Bone marrow (tissue), 2 donors: ENCODE results near the gene KNDC1.

ENCODE experiments used
- DNase-seq, 2 donors: peaks; one replicate each; lab custom pipeline; 2025; lab: John Stamatoyannopoulos, UW

KNDC1 gene

DNA sequence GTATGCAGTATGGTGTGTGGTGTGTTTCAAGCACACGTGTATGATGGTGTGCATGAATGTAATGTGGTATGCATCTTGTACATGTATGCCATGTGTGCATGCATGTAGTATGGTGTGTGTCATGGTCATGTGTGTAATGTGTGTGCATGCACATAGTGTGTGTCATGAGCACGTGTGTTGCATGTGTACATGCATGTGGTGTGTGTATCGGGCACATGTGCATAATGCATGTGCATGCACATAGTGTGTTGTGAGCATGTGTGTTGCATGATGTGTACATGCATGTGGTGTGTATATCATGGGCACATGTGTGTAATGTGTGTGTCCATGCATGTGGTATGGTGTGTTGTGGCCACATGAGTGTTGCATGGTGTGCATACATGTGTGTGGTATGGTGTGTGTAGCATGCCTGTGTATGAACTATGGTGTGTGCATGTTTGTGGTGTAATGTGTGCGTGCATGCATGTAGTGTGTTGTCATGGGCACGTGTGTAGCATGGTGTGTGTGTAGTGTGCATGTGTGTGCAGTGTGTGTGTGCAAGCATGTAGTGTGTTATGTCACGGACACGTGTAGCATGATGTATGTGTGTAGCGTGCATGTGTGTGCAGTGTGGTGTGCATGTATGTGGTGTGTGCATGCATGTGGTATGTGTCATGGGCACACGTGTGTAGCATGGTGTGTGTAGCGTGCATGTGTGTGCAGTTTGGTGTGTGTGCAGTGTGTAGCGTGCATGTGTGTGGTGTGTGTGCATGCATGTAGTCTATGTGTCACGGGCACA is 17.6 kb downstream of the KNDC1 start:
- DNase-seq: no peak

DNA sequence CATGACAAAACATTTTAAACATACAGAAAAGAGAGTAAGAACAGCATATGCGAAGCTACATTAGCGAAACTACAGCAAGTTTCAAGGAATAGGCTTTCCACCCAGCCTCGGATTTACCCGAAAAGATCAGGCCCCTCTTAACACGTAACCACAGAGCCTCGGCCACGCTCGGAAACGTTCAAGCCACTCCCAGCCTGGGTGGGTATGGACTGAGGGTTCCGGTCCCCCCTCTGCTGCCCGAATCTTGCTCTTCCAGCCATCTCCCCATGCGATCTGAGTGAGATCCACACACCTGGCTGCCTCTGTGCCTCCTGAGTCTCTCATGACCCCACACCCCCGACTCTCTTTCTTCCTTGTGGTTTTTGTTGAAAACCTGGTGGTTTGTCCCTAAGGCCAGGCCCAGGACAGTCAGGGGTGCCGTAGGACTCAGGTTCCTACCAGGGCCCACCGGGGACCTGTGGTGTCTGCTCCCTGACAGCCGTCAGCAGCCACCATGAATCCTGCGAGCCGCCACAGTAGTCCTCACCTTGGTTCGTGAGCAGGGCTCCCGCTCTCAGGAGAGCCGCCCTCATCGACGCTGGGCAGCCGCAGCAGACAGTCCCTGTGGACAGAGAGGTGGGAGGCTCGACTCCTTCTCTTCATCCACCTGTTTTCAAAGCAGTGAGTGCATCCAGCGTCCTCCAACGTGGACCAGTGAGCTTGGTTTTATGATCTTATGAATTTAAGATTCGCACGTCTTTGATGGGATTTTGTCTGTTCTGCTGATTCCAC is 18.5 kb downstream of the KNDC1 start:
- DNase-seq: no peak

DNA sequence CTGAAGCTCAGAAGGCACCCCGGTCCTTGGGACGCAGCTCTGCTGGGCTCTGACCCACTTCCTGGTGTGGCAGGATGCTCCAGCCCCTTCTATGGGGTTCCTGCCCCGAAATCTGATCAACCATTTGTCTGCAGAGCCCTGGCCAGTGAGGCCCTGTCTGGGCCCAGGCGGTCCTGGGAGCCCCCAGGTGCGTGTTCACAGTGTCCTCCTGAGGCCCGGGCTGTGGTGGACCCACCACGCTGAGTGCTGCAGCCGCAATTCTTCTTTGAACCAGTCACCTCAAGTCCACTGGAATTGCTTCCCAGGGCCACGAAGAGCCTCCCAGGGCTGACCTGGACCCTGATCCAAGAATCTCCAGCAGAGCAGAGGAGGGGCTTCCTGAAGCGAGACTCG is 19.1 kb downstream of the KNDC1 start:
- no peak for DNase-seq

DNA sequence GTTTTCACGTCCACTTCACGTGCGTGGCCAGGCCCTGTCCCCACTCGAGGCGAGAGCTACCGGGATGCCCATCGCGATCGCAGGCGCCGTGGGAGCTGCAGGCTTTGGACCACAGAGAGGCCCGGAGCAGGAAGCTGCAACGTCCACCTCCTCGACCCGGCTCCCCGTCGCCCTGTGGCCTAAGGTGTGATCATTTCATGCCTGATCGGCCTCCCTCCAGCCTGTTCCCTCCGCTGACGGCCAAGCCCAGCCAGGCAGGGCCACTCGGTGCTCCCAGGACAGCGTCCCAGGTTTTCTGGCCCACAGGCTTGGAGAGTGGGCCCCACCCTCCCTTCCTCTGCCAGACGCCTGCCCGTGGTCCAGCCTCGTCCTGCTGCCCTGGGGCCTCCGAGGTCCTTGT is 19.6 kb downstream of the KNDC1 start:
- DNase-seq: no peak

DNA sequence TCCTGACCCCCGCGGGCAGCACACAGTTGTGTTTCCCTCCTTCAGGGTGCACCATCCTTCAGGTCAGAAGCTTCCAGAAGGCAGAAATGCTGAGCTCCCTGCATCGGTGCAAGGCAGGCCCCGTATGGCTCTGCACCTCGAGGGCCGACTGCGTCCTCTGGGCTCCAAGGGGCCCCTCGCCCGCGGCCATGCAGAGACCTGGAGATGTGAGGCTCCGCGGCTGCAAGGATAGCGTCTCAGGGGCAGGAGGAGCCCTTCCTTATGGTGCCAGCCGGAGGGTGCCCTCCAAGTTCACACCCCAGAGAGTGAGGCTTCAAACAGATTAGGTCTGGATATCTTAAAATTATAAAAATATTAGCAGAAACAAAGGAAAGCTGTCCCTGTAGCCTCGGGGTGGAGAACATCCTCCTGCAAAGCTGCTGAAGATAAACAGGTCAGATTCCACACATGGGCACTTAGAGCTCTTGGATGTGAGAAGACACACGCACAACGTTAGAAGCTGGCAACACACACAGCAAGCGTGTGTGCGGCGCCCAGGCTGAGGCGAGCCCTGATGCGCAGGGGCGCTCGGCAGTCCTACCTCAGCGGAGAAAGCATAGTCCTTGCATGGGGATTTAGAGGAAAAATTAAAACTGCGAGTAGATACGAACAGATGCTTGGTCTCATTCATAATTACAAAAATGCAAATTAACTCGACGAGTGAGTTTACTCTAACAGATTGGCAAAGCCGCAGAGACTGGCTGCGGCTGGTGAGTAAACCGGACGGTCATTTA is 20.4 kb downstream of the KNDC1 start:
- DNase-seq: no peak

DNA sequence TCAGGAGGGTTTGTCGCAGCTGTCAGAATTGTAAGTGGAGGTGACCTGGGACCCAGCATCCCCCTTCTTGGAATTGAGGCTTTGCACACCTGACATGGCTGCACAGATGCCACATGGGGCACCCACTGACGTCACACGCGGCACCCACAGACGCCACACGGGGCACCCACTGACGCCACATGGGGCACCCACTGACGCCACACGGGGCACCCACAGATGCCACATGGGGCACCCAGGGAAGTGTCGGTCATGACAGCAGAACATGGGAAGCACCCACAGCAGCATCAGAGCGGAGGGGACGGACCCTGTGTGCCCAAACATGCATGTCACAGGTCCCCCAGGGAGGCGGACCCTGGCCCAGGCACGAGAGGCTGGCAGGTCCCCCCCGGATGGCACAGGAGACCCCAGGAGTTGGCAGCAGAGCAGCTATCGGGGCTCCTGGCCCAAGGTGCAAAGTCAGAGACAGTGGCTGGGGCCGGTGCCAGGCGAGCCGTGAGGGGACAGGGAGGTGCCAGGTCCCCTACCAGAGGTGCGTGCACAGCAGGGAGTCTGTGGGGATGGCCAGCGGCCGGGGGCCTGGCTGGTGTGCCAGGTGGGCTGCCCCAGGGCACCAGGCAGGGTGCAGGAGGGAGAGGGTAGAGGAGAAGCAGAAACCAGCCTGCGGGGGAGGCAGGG is 21.1 kb downstream of the KNDC1 start:
- no peak for DNase-seq

DNA sequence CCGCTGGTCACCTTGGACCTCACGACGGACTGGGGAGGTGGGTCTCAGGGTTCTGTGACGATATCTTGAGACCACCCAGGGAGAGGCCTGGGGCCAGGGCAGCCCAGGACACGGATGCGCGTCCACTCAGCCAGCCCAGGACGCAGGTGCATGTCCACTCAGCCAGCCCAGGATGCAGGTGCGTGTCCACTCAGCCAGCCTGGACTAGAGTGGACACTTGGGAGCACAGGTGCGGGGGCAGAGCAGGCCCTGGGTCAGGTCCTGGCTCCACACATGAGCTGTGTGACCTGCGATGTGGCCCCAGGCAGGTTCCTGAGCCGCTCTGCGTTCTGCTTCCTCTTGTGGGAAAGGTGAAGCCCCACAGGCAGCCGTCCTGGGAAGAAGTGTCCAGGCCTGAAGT is 22.2 kb downstream of the KNDC1 start:
- no peak for DNase-seq

DNA sequence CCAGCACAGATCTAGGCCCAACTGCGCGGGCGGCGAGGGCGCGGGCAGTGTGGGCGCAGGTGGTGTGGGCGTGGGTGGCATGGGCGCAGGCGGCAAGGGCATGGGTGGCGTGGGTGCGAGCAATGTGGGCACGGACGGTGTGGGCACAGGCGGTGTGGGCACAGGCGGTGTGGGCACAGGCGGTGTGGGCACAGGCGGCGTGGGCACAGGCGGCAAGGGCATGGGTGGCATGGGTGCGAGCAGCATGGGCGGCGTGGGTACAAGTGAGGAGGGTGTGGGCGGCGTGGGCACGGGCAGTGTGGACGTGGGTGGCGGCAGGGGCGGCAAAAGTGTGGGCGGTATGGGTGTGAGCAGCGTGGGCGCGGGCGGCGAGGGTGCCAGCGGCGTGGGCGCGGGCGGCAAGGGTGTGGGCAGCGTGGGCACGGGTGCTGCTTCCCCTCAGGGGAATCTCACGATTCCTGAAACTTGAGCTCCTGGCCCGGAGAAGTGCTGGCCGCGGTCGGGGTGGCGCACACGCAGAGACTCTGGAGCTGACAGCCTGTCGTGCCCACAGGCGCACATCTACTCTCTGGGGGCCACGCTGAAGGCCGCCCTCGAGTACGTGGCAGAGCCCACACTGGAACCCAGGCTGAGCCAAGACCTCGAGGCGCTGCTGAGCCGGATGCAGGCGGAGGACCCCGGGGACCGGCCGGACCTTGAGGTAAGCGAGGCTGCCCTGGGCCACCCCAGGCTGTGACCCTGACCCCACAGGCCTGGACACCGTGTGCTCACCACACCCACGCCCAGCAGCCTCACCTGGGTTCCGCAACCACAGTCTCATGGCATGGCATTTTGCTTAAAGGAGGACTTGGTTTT is 23.0 kb downstream of the KNDC1 start:
- DNase-seq: no peak

DNA sequence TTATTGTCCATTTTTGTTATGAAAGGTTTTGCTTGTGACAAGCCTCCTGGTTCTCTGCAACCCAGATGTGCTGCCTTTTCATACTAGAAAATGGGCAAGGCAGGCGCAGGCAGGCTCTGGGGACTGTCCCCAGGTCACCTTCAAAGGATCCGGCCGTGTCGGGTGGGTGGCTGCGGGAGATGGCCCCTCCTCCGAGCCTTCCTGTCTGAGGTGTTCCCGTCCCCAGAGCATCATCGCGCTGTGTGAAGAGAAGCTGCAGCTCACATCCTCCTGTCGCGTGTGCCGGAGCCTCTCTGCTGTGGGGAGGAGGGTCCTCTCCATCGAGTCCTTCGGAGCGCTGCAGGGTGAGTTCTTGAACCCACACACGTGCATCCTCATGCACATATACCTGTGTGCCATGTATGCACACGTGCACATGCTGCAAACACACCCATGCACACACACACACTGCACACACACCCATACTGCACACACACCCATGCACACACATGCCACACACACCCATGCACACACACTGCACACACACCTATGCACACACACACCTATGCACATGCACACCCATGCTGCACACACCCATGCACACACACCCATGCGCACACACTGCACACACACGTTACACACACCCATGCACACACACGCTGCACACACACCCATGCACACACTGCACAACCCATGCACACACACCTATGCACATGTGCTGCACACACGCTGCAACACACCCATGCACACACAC is 23.8 kb downstream of the KNDC1 start:
- DNase-seq: no peak

DNA sequence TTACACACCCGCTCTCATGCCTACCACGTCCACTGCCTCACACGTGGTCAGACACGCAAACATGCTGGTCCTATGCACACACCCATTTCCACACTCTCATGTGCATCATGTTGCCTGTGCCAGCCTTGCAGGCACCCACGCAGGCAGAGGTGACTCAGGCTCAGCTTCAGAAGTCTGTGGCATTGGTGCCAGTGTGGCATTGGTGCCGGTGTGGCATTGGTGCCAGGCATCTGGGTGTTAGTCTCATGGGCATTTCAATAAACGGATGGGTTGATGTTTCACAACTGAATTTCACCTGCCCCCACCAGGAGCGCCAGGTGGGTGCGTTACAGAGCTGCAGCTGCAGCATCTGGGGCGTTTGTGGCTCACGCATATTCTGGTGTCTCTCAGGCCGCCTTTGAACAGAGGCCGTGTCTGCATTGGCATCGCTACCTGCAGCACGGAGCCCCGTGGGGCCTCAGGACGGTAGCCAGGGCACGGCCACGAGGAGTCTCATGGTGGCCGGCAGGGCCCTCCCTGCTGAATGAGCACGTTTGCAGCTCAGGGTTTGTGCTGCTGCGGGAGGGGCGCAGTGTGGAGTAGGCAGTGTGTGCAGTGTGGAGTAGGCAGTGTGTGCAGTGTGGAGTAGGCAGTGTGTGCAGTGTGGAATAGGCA is 24.7 kb downstream of the KNDC1 start:
- no peak for DNase-seq

DNA sequence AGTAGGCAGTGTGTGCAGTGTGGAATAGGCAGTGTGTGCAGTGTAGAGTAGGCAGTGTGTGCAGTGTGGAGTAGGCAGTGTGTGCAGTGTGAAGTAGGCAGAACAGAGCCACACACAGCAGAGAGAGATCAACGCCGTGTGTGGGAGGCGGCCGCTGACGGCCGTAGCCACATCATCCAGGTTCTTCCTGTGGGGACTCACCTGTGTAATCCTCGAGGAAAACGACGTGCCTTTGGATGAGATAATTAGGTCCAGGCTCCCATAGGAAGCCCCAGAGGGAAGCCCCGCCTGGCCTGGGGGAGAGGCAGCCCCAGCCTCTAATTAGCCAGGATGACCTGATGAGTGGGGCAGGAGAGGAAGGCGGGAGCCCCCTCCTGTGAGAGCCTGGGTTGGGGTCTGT is 25.4 kb downstream of the KNDC1 start:
- no peak for DNase-seq

DNA sequence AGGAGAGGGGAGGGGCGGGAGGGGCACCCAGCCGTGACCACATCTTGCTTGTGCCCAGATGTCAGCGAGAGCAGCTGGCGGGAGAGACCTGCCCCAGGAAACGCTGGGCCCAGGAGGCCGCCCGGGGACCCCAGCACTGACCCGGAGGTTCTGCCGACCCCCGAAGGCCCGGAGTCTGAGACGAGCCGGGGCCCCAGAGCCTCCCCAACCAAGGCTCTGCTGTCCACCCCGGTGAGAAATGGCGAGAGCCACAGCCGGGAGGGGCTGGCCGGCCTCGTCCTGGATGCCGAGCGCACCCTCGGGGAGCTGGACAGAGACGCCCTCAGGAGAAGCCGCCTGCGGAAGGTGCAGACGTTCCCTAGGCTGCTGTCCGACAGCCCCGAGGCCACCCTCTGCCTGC is 25.9 kb downstream of the KNDC1 start:
- DNase-seq: no peak

DNA sequence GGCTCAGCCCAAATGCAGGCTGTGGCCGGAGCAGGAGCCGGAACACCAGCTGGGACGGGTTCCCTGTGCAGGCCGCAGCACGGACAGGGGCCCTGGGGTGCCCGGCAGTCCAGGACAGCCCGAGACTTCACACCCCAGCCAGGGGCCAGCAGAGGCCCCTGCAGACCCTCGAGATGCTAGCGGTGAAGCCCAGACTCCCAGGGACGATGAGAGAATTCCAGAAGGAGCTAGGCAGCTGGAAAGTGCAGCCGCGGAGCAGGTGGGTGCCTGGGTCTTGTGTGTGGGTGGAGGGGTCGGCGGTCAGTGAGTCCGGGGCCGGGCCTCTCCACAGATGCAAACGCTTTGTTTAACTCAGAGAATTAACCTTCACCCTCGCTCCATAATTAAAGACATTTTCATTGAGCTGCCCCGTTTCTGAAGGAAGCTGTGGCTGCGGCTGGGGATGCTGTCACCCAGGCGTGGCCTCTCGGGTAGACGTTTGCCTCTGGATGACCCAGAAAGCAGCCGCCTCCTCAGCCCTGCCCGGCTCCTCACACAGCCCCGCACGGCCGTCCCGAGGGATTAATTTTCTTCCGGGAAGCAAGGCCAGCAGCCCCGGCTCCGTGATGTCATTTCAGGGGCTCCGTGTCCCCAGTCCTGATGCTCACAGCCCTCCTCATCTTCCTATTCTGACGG is 26.5 kb downstream of the KNDC1 start:
- DNase-seq: no peak

DNA sequence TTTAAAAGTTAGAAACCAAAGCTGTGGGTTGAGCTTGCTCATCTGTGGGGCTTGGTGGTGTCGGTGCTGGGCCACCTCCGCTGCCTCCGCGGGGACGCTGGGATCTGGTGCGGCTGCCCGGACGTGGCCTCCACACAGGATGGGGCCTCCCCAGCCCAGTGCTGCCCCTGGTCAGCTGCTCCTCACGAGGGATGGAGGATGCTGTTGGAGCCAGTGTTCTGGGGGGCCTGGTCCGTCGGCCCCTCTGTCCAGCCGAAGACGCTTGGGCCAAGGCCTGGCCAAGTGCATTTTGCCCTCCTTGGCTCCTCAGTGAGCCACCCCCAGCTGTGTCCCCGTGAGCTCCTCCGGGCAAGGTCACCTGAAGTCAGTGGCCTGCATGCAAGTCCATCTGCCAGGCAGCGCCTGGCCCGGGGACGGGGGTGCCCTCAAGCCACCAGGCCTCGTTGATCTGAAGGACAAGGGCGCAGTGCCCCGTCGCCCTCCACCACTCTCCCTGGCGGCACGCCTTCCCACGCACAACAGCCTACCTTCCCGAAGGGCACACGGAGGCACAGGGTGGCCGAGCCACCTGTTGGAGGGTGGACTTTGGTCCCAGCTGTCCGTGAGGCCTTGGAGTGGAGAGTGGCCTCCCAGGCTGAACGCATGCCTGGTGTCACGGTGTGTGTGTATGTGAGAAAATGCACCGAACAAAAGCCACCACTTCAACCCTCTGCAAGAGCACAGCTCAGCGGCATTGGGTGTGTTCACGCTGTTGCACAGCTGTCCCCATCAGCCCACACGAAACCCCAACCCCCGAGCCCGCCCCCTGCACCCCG is 27.3 kb downstream of the KNDC1 start:
- no peak for DNase-seq

DNA sequence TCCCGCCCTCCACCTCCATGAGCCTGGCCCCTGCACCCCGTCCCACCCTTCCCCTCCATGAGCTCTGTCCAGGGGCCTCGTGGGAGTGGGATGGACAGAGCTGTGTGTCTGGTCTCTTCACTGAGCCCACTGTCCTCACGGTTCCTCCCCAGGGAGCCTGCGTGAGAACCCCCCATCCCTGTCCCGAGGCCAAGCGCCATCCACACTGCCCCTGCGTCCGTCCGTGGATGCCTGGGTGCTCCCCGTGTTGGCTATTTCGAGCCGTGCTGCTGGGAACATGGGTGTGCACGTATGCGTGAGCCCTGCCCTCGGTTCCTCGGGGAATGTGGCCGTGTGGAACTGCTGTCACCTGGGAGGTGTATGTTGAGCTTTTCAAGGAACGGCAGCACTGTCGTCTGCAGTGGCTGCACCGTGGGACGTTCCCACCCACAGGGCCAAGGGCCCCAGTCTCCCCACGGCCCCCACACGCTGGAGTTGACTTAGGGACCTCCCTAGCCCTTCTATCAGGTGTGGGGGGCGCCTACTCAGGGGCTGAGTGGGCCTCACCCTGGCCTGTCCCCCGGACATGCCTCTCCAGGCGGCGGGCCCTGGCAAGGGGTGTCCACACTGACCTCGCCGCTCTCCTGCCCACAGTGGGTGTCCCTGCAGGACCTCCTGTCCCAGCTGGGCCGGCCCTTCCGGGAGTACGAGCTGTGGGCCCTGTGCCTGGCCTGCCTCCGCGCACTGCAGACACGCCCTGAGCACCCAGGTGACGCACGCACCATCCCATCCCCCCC is 28.1 kb downstream of the KNDC1 start:
- DNase-seq: no peak

DNA sequence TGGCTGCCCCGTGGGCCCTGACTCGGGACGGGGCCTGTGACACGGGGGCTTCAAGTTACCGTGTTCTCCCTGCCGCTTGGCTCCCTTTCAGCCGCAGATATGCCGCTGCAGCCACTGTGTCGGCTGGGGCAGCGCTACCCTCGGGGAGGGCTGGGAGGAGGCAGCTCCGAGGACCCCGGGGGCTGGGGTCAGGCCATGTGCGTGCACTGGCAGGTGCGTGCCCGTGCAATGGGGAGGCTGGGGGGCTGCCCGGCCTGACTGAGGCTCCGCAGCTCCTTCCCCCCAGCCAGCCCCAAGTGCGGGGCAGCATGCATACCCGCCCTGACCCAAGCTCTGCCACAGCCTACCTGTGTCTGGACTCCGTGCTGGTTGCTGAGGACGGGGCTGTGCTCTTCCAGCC is 29.2 kb downstream of the KNDC1 start:
- DNase-seq: no peak

DNA sequence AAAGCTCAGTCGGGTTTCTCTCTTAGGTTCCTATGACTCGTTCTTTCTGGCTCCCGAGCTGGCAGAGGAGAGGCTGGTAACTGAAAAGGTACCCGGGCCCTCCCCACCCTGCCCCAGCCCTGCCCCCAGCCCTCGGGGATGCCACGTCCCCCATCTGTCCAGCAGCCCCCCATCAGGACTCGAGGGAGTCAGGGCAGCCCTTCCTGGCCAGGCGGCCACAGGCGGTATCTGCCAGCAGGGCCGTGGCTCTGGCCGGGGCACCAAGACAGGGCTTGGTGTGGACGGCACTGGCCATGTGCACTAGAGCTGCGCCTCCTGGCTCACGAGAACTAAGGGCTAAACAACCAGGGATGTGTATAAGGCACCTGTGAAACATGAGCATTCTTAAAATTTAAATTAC is 29.7 kb downstream of the KNDC1 start:
- DNase-seq: no peak

DNA sequence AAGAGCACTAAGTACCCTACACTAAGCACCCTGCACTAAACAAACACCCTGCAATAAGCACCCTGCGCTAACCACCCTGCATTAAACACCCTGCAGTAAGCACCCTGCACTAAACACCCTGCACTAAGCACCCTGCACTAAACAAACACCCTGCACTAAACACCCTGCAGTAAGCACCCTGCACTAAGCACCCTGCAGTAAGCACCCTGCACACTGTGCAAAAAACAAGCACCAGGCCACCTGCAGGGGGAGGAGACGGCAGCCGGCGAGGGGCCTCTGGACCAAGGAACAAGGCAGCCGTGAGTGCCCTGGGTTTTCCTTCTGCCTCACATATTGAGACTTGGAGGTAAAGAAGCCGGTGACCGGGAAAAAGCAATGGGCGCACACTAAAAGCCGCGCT is 30.2 kb downstream of the KNDC1 start:
- DNase-seq: no peak
